Measurements from ENCODE around the gene PHLDA1. TPM values are rescaled to one million over a fixed set of nuclear protein-coding genes. Genes with fewer than 3 reads are reported as not detected.
"Not testable (repeated sequence)": the region's sequence is repeated elsewhere in the genome, so short reads cannot be mapped to it uniquely, and the experiment has no call there.

The PHLDA1 gene
- total RNA-seq, 1 donor from 2014 or later = 24.8 TPM

DNA sequence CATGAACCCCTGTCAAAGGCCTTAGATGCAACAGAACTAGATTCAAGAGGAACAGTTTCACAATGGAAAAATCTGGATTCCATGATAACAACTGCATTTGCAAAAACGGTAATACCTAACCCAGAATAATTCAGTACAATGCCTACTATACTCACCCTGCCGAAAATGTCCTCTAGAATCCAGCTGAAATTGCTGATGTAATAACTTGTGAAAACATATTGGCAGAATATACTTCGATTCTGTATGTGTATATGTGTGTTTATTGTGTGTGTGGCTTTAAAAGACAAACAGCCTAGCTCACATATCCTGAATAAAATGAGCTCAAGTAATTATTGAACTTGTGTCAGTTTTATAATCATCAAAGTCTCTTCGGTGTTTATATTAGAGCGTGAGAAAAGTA, 46.0 kb downstream of the PHLDA1 start:
- no peak for DNase-seq

DNA sequence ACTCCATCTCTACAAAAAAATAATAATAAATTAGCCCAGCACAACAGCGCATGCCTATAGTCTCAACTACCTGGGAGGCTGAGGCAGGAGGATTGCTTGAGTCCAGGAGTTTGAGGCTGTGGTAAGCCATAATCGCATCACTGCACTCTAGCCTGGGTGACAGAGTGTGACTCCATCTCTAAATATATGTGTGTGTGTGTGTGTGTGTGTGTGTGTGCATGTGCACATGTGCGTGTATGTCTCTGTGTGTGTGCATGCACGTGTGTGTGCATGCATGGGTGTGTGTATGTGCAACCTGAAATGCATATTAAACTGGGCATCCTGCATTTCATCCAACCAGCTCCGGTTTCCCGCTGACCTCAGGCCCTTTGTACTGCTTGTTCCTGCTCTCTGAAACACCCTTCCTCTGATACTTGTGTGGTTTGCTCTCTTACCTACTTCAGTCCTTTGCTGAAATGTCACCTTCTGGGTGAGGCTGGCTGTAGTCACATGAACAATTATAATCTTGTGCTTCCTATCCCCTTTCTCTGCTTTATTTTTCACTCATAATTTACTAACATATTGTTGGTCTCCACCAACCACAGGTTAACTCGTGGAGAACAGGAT, 46.9 kb downstream of the PHLDA1 start:
- DNase-seq = no peak

DNA sequence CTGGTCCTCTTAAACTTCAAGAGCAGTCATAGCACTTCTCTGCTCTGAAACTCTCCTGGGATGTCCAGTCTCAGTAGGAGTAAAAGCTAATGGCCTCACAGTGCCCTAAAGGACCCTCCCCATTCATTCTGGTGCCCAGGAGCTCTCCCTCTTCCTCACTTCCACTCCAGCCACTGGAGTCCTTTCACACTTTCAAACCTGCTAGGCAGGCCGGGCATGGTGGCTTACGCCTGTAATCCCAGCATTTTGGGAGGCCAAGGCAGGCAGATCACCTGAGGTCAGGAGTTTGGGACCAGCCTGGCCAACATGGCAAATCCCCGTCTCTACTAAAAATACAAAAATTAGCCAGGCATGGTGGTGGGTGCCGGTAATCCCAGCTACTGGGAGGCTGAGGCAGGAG, 47.7 kb downstream of the PHLDA1 start:
- not testable (repeated sequence) for DNase-seq

DNA sequence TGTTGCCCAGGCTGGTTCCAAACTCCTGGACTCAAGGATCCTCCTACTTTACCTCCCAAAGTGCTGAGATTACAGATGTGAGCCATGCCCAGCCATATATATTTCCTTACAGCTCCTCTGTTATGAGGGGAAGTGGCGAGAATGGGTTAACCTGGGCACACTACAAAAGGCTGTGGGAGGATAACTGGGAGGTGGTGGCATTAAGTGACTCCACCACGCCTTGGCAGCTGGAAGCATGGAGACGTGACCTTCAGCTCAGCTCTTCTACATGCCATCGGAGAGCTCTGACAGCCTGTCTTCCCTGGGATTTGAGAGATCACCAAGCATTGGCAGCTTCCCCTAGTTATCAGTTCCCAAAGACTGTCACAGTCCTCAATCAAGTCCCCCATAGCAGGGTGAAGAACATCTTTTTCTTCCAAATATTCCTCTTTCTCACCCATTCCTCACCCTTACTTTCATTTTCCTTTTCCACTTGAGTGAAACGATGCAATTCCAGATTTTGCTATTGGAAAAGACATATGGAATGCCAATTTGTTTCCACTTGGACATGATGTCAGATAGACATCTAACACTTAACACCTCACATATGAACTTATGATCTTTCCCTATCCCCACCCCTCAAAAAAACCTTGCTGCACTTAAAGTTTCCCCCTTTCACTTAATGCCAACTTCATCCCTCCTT, 48.5 kb downstream of the PHLDA1 start:
- no peak for DNase-seq

- DNase-seq = no peak
Observed at GRCh38 chr12:75982169-75982564, 49.4 kb downstream of the PHLDA1 start.

GRCh38 chr12:75981247-75982168, 50.1 kb downstream of the PHLDA1 start:
- DNase-seq = no peak

GRCh38 chr12:75979181-75979580, 52.4 kb downstream of the PHLDA1 start:
- DNase-seq = no peak

GRCh38 chr12:75978677-75979076, 52.9 kb downstream of the PHLDA1 start:
- DNase-seq = no peak

DNA sequence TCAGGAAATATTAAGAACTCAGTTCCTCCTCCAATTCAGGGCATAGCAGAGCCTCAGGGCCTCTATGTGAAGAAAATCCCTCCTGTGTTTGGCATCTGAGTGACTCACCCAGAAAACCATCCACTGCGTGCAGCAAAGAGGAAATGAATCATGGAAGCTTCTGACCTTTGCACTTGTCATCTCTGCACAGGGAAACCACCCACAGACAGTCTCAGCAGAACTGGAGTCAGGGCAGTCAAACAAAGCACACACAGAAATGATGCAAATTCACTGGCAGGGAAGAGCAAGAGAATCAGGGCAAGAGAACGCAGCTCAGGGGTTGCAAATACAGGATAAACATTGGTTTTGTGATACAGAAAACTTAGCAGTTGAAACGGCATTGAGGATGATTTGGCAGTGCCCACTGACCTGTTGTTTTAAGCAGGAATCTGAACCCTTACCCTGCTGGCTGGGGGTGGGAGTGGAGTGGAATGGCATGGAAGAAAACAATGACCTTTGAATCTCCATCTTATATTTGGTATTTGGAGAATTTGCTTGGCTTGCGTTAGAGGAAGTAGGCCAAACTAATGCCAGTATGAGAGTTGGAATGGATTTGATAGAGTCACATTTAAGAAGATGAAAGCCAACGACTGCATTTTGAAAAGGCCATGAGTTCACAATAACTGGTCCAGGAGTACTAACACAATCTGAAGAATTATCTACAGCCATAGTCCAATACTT, 53.5 kb downstream of the PHLDA1 start:
- peak; percentile 19 for DNase-seq

GRCh38 chr12:75977590-75977951, 54.0 kb downstream of the PHLDA1 start:
- DNase-seq = no peak

GRCh38 chr12:75976913-75977312, 54.7 kb downstream of the PHLDA1 start:
- no peak for DNase-seq

DNA sequence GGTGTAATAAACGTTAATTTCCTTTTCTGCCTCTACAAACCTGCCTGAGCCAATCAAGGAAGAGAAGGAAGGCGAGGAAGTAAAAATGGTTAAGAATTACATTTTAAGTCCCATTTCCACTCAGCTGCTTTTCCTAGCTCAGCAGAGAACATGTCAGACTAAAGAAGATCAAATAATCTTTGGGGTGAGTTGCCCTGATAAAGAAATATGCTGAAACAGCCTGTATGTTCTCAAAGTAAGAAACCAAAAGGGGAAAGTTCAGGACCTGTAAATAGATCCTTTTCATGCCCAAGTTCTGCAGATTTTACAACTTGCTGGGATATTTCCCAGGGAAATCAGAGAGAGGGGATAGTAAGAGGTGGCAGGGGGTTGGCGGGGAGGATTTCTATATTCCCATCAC, 55.5 kb downstream of the PHLDA1 start:
- no peak for DNase-seq

DNA sequence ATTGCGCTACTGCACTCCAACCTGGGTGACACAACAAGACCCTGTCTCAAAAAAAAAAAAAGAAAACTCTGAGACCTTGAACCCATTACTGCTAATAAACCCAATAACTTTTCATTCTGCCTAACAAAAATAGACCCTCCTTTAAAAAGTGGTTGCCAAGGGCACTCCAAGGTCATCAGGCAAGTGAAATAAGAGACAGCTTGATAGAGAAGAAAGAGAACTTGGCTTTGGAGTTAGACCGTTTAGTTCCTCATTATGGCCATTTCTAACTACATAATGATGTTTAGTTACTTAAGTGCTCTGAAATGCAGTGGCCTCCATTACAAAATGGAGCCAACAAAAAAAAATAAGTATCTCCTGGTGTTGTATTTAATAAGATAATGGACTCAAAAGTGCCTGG, 55.9 kb downstream of the PHLDA1 start:
- DNase-seq = no peak

Other genes with a start within 250 kb of the PHLDA1 start
- gene NAP1L1, start 52.9 kb upstream of the PHLDA1 start, total RNA-seq = 191 TPM

All from occipital lobe (tissue), 2 donors.